Activated T-helper 2 cell treated with anti-CD3 and anti-CD28 coated beads, Interferon-gamma antibody, Interleukin-2, Interleukin-4, amounts not matched to agents 10 μg/mL and 5 μg/mL and 100 μg/mL, durations not matched to agents 14 hours and 24 hours and 36 hours (primary cell): ENCODE data around the gene SMIM13. TPM values are rescaled to one million over a fixed set of nuclear protein-coding genes. Genes with fewer than 3 reads are reported as not detected.

Experiments used
- DNase-seq: peaks from one replicate; pipeline ENCODE4 v3.0.0; 2021; ENCODE audit warnings: low spot score
- H3K27ac Mint-ChIP-seq: one replicate; pipeline ENCODE4 v1.8.0; 2021; ENCODE audit warnings: mixed read lengths
- H3K27me3 Mint-ChIP-seq: one replicate; pipeline ENCODE4 v1.8.0; 2021; ENCODE audit warnings: low read depth, mixed read lengths
- H3K36me3 Mint-ChIP-seq: one replicate; pipeline ENCODE4 v1.8.0; 2021; ENCODE audit warnings: low read depth, mixed read lengths
- H3K4me1 Mint-ChIP-seq: one replicate; pipeline ENCODE4 v1.8.0; 2021; ENCODE audit warnings: low read depth, mixed read lengths
- H3K4me3 Mint-ChIP-seq: one replicate; pipeline ENCODE4 v1.8.0; 2021; ENCODE audit warnings: low read depth, mild to moderate bottlenecking, moderate library complexity, mixed read lengths
- H3K9me3 Mint-ChIP-seq: one replicate; pipeline ENCODE4 v1.8.0; 2021; ENCODE audit warnings: mixed read lengths
- intact Hi-C: fragments of 100-400 bp; cut with micrococcal nuclease; formaldehyde crosslinking; loops from one replicate; pipeline ENCODE4 v1.15.1; 2023
- total RNA-seq: library from RNA; stranded (reverse); gene quantifications from 2 replicates; pipeline ENCODE4 v1.2.3, GENCODE V29; 2022

The SMIM13 gene
- total RNA-seq, 1 donor from 2014 or later = 12.3 TPM

DNA sequence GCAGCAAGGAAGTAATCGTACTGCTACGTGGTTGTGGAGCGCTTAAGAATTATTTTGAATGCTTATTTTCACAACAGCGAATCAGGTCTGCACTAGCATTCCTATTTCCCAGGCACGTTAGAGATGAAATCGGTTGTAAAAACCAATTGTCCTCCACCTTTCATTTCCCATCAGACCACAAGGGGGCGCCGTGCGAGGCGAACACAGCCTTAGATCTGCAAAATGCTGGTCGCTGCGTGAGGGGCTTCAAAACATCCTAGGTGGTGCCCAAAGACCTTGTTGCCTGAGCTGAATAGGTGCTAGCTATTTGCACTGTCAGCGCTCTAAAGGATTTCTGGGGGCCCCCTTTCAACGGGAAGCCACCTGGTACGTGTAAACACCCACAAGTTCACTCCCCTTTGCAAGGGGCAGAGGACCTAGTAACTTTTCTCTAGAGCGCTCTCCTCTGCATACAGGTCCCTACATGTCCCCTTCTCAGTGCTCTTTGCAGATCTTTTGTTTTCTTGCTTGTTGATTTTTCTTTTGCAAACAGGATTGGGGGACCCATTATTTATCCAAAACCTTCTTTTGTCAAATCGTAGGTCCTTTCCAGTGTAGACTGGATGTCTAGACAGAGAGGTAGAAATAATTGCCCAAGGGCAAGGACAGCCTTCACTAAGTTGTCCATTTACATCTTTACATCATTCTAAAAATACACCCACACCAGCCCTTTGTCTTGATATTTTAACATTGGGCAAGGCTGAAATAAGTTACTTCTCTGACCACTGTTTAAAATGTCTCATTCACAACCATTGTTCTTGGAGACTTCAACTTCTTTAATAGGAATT lies 79.1 kb downstream of the SMIM13 start:
- no peaks in the 10 kb centered on the region for H3K9me3 Mint-ChIP-seq
- no peak overlapping the region for H3K27ac Mint-ChIP-seq
- DNase-seq = peak; percentile 50
- H3K4me3 Mint-ChIP-seq = peak overlapping the region; percentile 22
- peaks cover 18% of the 10 kb centered on the region for H3K4me1 Mint-ChIP-seq
- no peaks in the 10 kb centered on the region for H3K27me3 Mint-ChIP-seq
- no peaks in the 10 kb centered on the region for H3K36me3 Mint-ChIP-seq
- intact Hi-C loops = loop anchor here (1.0 to 10.0 kb wide), 3 partner anchors 28 to 324 kb away; partner anchors contain the start of gene NEDD9

DNA sequence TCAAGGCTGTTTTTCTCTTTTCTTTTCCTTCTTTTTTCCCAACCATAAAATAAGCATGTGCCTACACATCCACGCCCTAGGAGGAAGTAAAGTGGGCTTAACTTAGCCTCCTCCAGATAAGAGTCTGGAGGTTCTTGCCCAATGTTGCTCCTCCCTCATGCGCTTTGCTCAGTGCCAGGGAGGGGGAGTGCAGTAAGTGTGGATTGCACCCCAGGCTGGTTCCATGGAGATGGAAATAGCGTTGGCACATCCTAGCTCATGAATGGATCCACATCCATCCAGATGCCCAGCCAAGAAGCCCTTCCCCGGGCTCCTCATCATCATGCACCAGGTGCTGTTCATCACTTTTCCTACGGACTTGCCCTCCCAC lies 80.6 kb downstream of the SMIM13 start:
- Mint-ChIP-seq H3K4me3 (no peak overlapping the region), H3K27me3 (no peaks in the 10 kb centered on the region), H3K27ac (no peak overlapping the region), H3K9me3 (no peaks in the 10 kb centered on the region), H3K36me3 (no peaks in the 10 kb centered on the region), H3K4me1 (peaks cover 18% of the 10 kb centered on the region)
- intact Hi-C loops = loop anchor here (10.0 kb wide), 1 partner anchor 61 kb away; the partner anchor contains the start of gene NEDD9
- DNase-seq = no peak

DNA sequence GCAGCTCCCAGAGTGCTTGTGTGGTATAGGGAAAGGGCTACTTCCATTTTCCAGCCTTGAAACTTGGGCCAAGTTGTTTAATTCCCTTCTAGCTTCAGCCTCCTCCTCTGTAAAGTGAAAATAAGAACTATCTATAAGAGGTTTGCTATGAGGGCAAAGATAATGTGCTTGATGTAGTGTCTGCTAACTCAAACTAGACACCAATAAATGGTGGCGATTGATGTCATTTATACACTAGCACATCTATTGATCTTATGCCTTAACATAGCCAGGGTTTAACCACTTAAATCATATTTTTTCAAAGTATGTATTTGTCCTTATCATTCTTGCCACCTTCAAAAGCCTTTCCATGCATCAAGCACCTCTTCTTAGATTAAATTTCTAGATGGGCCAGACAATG lies 83.6 kb downstream of the SMIM13 start:
- peaks cover 13% of the 10 kb centered on the region for H3K4me1 Mint-ChIP-seq
- DNase-seq = no peak
- no peak overlapping the region for H3K4me3 Mint-ChIP-seq
- H3K9me3 Mint-ChIP-seq = no peaks in the 10 kb centered on the region
- intact Hi-C loops = loop anchor here (10.0 kb wide), 1 partner anchor 58 kb away; the partner anchor contains the start of gene NEDD9
- H3K36me3 Mint-ChIP-seq = peaks cover 10% of the 10 kb centered on the region
- no peak overlapping the region for H3K27ac Mint-ChIP-seq
- no peaks in the 10 kb centered on the region for H3K27me3 Mint-ChIP-seq

DNA sequence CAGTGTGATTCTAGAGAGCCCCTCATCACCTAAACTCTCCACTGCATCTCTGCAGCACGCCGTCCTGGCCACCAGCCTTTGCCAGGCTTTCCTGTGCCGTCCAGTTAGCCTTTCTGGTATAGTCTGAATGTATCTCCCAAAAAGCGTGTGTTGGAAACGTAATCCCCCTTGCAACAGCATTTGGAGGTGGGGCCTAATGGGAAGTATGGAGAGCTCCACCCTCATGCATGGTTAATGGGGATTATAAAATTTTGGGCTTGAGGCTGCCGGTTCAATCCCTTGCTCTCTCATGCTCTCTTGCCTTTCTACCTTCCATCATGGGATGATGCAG lies 85.4 kb downstream of the SMIM13 start:
- peaks cover 26% of the 10 kb centered on the region for H3K36me3 Mint-ChIP-seq
- H3K4me3 Mint-ChIP-seq = no peak overlapping the region
- no peak for DNase-seq
- no peaks in the 10 kb centered on the region for H3K9me3 Mint-ChIP-seq
- peaks cover 4% of the 10 kb centered on the region for H3K4me1 Mint-ChIP-seq
- no peaks in the 10 kb centered on the region for H3K27me3 Mint-ChIP-seq
- H3K27ac Mint-ChIP-seq = no peak overlapping the region
- intact Hi-C loops = loop anchor here (10.0 kb wide), 1 partner anchor 56 kb away; the partner anchor contains the start of gene NEDD9

DNA sequence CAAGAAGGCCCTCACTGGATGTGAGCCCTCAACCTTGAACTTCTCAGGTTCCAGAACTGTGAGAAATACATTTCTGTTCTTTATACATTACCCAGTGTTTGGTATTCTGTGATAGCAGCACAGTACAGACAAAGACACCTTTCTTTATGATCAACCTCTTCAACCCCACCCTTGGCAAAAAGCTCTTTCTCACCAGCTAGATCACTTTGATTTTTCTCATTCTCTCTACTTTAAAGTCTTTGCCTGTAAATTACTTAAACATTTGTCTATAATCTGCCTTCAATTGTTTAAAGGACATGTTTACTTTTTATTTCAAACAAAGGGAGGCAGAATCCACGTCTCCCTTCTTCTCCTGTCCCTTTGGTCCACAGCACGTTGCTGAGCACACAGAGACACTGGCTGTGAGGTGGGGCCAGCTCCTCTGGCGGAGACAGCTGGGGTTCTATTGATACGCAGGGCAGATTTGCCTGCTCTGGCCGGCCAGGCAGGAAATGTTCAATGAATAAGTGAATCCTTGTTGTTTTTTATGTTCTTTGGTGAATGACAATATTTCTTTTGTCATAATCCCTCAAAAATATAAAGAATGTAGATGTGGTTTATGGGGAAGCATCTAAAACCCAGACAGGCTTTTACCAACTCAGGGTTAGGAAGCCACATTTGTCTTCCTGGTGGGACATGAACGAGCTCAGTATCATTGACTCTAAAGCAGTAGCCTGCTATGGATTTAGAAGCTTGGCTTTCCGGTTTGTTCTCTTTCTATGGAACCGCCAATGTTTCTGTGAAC lies 86.0 kb downstream of the SMIM13 start:
- DNase-seq = no peak
- H3K9me3 Mint-ChIP-seq = no peaks in the 10 kb centered on the region
- no peak overlapping the region for H3K4me3 Mint-ChIP-seq
- peaks cover 4% of the 10 kb centered on the region for H3K4me1 Mint-ChIP-seq
- no peaks in the 10 kb centered on the region for H3K27me3 Mint-ChIP-seq
- peaks cover 31% of the 10 kb centered on the region for H3K36me3 Mint-ChIP-seq
- H3K27ac Mint-ChIP-seq = no peak overlapping the region
- intact Hi-C loops = loop anchor here (10.0 kb wide), 1 partner anchor 55 kb away; the partner anchor contains the start of gene NEDD9

DNA sequence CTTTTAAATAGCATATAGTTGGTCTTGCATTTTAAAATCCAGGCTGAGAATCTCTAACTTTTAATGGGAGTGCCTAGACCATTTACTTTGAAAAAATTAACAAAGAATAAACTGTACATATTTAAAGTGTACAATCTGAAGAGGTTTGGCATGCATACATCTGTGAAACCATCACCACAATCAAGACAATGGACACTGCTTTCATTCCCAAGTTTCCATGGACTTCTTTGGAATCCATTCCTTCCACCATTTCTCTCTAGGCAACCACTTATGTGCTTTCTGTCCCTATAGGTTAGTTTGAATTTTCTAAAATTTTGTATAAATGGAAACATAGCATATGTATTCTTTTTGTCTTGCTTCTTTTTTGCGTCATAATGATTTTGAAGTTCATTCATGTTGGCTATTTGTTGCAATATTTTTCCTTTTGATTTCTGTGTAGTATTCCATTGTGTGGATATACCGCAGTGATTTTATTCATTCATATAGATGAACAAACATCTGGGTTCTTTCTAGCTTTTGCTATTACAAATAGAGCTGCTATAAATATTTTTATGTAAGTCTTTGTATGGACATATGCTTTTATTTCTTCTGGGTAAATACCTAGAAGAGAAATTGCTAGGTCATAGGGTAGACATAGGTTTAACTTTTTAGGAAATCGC lies 88.0 kb downstream of the SMIM13 start:
- H3K4me1 Mint-ChIP-seq = peaks cover 4% of the 10 kb centered on the region
- peaks cover 47% of the 10 kb centered on the region for H3K36me3 Mint-ChIP-seq
- no peak overlapping the region for H3K27ac Mint-ChIP-seq
- no peak overlapping the region for H3K4me3 Mint-ChIP-seq
- H3K9me3 Mint-ChIP-seq = no peaks in the 10 kb centered on the region
- no peaks in the 10 kb centered on the region for H3K27me3 Mint-ChIP-seq
- intact Hi-C loops = no loop called here
- no peak for DNase-seq

DNA sequence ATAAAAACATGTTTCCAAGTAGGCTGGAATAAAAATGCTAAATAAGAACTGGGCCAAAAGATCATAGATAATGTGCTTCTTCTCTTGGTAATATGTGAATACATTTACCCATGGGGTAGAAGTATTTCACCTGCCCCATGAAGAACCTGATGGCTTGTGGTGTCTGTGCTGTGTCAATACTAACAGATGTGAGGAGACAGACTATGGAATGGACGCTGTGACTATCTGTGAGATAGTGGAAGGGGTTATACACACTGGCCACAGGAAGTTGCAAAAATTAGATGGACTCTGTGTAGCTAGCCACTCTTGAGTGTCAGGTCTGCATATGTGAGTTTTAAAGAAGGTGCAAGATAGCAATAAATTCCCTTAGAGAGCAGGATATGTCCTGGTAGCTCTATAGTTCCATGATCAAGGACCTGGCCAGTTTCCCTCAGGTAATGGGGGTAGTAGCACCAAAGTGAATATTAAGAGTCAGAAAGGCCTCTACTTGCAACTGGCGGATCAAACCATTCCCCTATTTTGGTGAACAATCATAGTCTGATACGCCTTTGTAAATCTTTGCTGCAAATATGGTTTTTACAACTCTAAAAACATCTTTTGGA lies 90.2 kb downstream of the SMIM13 start:
- Mint-ChIP-seq H3K36me3 (peaks cover 69% of the 10 kb centered on the region), H3K4me1 (no peaks in the 10 kb centered on the region), H3K4me3 (no peak overlapping the region), H3K27ac (no peak overlapping the region), H3K27me3 (no peaks in the 10 kb centered on the region), H3K9me3 (no peaks in the 10 kb centered on the region)
- no peak for DNase-seq
- intact Hi-C loops = no loop called here

DNA sequence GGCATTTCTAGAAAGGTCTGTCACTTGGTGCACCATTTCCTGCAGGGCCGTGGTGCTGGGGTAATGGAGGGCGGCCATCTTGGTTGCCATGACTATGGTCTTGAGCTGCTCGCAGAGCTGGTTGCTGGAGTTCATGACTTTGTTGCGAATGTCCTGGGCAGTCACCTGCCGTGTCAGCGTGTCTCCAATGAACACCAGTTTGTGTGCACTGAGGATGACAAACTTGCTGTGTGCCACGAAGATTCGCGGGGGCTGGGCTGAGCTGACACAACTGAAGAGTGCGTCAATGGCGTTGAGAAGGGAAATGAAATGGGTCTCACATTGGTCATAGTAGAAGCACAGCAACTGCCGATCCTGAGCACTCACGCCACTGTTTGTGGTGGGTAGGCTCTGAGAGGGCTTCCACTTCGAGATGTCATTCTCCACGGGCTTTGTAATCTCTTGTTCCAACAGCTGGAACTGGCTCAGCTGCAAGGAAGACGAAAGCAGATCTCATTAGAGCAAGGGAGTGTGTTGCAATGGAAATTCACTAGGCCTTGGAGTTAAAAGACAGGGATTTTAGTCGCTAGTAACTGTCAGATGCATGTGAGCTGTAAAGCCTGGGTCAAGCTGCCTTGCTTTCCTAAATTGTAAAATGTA lies 91.7 kb downstream of the SMIM13 start:
- no peak for DNase-seq
- Mint-ChIP-seq H3K4me3 (no peak overlapping the region), H3K9me3 (no peaks in the 10 kb centered on the region), H3K27ac (no peak overlapping the region), H3K4me1 (no peaks in the 10 kb centered on the region), H3K36me3 (peaks cover 83% of the 10 kb centered on the region), H3K27me3 (no peaks in the 10 kb centered on the region)
- intact Hi-C loops = no loop called here

DNA sequence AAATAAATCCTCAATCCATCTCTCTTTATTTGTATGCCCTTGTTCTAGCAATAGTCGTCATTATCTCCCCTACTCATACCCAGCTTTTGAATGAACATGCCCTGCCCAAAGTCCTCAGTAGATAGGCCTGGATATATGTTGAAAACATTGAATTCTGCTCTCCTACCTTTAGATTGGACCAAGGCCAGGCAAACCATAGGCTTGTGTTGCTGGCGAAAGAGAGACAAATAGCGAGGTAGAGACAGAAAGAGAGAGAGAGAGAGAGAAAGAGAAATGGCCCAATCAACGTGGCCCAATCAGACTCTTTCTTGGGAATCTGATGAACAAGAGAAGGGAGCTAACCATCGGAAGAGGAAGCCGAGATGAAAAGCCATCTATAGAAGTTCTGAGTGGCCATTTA lies 93.7 kb downstream of the SMIM13 start:
- intact Hi-C loops = no loop called here
- Mint-ChIP-seq H3K4me1 (no peaks in the 10 kb centered on the region), H3K9me3 (no peaks in the 10 kb centered on the region), H3K36me3 (peaks cover 92% of the 10 kb centered on the region), H3K27ac (no peak overlapping the region), H3K4me3 (no peak overlapping the region), H3K27me3 (no peaks in the 10 kb centered on the region)
- no peak for DNase-seq

Other genes starting within 250 kb of the SMIM13 start
- not detected in 2 replicates for gene GCM2, start 211.8 kb upstream of the SMIM13 start, total RNA-seq
- gene SYCP2L, start 206.8 kb upstream of the SMIM13 start, total RNA-seq = 0.11 and 0.23 TPM in 2 replicates
- gene ELOVL2, start 49.5 kb upstream of the SMIM13 start, total RNA-seq = not detected in 2 replicates
- gene ERVFRD-1, start 17.9 kb downstream of the SMIM13 start, total RNA-seq = not detected in 2 replicates
- gene NEDD9, start 138.8 kb downstream of the SMIM13 start, total RNA-seq = 34.5 and 35.0 TPM in 2 replicates